Non-pigmented ciliary epithelial cell (primary cell): ENCODE measurements around the gene MYBPH.

Experiments
- DNase-seq: peaks from one replicate; pipeline ENCODE4 v3.0.0-alpha.2; 2010; ENCODE audit warnings: low read depth

The MYBPH gene

DNA sequence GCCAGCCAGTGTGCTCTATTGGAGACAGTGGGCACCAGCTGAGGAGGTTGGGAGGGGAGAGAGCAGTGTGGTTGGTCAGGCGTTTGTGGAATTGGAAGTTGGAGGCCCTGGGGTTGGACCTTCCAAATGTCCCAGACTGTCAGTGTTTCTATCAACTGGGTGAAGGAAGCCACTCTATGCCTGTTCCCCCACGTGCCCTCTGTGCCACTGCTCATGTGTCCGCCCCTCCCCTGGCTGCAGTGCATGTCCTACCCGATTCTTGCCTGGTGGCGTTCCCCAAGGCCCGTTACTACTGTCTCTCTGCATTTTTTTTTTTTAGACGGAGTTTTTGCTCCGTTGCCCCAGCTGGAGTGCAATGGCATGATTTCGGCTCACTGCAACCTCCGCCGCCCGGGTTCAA is 27.0 kb downstream of the MYBPH start:
- DNase-seq = no peak

DNA sequence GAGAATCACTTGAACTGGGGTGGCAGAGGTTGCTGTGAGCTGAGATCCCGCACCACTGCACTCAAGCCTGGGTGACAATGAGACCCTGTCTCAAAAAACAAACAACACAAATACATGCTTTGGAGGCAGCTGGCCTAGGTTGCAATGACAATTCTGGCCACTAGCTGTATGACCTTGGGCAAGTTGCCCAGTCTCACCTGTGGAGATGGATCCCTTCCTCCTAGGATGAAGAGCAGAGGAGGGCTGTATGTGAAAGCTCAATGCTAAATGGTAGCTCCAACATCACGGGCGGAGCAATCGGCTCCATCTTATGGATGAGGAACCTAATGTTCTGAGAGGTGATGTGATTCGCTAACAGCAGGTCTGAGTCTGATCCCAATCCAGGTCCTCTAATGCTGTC is 27.5 kb downstream of the MYBPH start:
- DNase-seq = no peak

DNA sequence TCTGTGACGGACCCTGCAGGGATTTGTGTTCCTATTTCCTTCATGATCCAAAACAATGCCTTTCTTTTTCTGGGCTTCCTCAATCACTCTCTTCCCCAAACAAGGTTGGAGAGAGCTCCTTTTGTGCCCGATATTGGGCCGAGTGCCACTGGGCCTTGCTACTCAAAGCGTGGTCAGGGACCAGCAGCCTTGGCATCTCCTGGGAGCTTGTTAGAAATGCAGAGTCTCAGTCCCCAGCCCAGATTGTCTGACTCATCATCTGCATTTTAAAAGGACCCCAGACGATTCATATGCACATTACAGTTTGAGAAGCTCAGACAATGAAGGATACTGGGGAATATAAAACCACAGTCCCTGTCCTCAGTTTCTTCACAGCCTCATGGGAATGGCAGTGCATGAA is 28.2 kb downstream of the MYBPH start:
- no peak for DNase-seq

DNA sequence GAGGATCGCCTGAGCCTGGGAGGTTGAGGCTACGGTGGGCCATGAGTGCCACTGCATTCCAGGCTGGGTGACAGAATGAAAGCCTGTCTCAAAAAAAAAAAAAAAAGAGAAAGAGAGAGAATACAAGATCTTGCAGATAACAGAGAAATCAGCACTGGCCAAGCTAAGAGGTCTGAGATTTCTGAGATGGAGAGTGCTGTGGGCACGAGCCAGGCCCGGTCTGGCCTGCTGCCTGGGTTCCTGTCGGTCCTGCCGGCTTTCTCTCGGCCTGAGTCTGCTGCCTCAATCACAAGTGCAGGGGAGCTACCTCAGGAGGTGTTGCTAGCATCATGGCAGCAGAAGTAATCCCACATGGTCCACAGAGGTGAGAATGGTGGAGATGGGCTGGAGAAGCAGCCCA is 29.1 kb downstream of the MYBPH start:
- no peak for DNase-seq

- no peak for DNase-seq
Measured at GRCh38 chr1:203146042-203146369, 29.6 kb downstream of the MYBPH start.

- no peak for DNase-seq
Measured at GRCh38 chr1:203145321-203146041, 30.1 kb downstream of the MYBPH start.

DNA sequence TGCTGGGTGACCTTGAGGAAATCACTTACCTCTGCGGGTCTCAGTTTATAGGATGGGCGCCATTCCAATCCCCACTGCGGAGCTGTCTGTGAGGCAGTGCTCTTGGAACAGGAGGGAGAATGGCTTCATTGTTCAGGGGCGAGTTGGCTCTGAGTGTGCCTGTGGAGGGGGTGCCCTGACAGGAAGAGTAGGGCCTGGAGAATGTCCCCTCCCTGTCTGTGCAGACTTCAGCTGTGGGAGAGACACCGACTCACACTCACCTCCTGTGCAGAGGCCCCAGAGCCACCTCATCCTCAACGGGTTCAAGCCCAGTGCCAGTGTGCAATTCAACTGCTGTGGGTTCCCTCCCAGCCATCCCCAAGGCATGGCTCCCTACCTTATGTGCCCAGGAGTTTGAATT is 31.0 kb downstream of the MYBPH start:
- DNase-seq = no peak

GRCh38 chr1:203143641-203144040 is 32.0 kb downstream of the MYBPH start:
- DNase-seq = no peak

DNA sequence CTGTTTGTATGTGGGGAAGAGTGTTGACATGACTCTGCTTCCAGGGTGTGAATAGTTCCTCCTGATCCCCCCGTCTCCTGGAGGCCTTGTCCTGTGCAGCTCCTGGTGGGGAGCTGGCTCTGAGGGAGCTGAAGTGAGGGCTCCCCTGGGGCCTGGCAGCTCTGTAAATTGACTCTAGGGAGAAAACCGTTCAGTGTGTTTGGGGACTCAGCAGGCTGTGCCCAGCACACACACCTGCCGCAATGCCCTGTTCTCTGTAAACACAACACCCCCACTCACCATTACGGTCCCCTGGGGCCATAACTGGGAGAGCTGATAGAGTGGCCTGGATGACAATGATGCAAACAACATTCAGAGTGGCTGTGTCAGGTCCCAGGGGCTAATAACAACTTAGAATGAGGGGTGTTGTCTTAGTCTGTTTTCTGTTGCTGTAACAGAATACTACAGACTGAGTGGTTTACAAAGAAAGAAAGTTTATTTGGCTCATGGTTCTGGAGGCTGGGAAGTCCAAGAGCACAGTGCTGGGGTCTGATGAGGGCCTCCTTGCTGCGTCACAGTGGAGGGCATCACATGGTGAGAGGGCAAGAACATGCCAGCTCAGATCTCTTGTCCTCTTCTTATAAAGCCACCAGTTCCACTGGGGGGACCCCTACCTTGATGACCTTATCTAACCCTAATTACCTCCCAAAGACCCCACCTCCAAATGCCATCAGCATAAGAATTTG is 32.8 kb downstream of the MYBPH start:
- no peak for DNase-seq

GRCh38 chr1:203142124-203142523 is 33.5 kb downstream of the MYBPH start:
- DNase-seq = no peak

DNA sequence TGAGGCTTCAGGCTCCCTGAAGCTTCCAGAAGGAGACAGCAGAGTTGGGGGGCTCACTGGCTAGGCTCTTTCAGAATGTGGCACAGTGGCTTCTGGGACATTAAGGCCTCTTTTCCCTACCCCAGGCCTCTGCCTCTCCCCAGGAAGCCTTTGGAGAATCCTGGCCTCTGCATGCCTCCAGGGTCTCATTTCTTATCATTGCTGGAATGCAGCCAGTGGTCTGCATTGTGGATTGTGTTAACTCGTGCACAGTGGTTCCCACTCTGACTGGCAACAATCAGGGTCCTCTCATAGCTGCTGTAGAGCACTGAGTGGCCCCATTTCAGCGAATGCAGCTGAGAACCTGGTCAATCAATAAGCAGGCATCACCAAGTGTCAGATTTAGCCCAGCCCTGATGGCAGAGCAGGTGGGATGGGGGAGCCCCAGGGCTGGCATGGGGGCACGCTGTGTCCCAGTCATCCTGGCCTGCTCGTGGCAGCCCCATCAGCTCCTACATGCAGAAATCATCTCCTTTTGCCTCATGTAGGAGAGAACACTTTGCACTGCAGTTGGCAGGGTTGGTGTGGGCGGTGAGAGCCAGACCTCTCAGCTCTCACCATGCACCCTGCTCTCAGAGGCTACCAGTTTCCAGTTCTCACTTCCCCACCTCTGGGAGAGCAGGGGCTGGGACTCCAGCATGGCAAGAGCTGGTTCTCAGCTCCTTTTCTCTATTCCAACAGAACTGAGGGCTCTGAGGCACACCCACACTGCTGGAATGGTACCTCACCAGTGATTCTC is 34.7 kb downstream of the MYBPH start:
- no peak for DNase-seq

GRCh38 chr1:203139976-203140475 is 35.6 kb downstream of the MYBPH start:
- DNase-seq = no peak

DNA sequence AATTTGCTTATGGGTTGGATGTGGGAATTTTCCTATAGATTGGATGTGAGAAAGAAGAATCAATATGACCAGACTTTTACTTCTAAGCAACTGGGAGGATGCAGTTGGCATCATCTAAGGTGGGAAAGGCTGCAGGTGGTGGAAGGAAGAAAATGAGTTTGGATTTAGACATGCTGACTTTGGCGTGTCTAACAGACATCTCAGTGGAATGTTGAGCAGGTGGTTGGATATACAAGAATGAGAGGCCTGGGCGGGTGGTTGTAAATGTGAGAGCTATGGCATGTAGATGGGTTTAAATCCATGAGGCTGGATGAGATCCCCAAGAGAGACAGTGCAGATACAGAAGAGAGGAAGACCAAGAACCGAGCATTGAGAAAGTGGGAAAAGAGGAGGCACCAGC is 37.6 kb downstream of the MYBPH start:
- DNase-seq = no peak

- no peak for DNase-seq
Measured at GRCh38 chr1:203137324-203137723, 38.3 kb downstream of the MYBPH start.

- no peak for DNase-seq
Measured at GRCh38 chr1:203136409-203137042, 39.1 kb downstream of the MYBPH start.

- no peak for DNase-seq
Measured at GRCh38 chr1:203135636-203136305, 39.9 kb downstream of the MYBPH start.

DNA sequence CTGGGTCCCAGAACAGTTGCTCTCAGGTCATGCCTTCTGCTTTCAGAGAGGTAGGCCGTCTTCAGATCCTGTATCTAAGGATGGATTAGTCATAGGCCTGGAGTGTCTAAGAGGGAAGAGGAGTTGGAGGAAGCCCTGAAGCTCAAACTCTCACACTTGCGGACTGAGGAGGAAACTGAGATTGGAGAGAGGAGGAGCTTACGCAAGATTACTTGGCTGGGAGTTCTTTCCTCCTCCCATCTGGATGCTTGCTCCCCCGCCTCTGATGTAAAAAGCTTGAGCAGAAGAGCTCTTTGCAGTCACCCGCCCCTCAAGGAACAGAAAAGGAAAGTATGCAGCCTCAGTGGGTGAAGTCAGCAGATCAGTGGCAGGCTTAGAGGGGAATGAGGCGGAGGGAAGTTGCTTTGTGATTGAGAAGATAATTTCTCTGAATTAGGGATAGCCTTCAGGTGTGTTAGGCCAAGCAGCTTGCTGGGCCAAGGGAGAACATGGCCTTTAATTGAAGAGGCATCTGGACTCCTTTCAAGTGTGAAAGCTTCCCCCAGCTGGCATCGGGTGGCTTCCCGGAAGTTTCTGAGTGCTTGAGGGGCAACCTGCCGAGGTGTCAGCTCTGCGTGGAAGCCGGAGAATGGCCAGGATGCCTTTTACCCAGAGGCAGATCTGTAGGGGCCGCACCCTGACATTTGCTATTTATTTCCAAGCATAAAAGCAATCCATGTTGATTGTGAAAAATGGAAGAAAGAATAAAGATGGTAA is 41.5 kb downstream of the MYBPH start:
- no peak for DNase-seq

DNA sequence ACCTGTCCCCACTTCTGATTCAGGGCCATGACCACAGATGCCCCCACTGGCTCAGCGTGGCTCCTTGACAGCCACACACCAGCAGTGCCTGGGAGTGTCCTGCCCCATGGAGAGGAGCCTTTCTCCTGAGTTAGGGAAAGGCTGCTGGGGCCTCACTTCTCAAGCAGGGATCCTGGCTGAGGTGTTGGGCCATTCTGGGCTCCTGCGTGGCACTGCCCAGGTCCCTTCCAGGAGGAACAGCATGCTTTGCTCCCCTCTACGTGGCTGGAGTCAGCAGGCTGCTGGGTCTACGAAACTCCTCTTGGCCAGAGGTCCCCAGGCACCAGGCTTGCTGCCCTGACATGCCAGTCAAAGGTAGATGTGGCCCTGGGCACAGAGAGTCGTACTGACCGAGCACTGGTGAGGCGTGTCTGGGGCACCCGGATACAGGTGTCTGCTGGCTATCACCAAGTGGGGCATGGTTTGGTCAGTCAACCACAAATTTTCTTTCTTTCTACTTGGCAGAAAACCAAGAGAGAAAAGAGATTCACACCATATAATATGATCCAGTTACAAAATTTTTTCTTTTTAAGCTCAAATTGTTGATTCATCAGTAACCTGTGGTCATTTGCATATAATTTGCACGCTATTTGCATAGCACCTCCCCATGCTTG is 44.0 kb downstream of the MYBPH start:
- no peak for DNase-seq

GRCh38 chr1:203130358-203130985 is 45.2 kb downstream of the MYBPH start:
- DNase-seq = no peak
